ENCODE results near the gene CCL23.
"Not testable (repeated sequence)": the region's sequence is repeated elsewhere in the genome, so short reads cannot be mapped to it uniquely, and the experiment has no call there.

CCL23 gene

GRCh38 chr17:36002631-36003030, 15.1 kb downstream of the CCL23 start:
- DNase-seq, result no peak

DNA sequence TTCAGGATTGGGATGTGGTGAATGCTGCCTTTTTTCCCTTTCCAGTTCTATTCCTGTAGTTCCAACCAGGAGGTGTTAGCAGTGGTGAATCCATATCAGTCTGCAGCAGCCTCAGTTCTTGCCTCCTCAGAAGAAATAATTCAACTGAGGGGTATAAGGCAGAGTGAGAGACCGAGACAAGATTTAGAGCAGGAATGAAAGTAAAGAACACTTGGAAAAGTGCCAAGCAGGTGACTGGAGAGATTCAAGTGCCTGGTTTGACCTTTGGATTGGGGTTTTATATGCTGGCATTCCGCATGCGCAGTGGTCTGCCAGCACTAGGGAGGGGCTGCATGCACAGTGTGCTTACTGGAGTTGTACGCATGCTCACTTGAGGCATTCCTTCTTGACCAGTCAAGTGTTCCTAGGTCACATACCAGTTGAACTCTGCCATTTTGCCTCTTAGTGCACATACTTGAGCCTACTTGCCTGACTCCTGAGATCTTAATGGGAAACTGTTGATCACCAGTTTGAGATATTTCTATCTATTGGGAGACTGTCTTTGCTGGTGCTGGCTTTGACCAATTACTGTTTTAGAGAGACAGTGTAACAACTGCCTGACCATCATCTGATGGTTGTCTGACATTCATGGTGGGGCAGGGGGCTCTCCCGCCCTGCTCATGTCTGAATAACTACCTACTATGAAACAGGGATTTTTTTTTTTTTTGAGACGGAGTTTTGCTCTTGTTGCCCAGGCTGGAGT, 15.7 kb downstream of the CCL23 start:
- DNase-seq, result peak; percentile 3

GRCh38 chr17:36001110-36001771, 16.5 kb downstream of the CCL23 start, which contains the start of gene CCL15:
Gene CCL15, minus strand, starts transcription at chr17:36001553. Its CDS starts 61 bp downstream, at chr17:36001492.
- DNase-seq, result no peak

- DNase-seq, result no peak
Measured at GRCh38 chr17:36000732-36001109, 17.1 kb downstream of the CCL23 start.

DNA sequence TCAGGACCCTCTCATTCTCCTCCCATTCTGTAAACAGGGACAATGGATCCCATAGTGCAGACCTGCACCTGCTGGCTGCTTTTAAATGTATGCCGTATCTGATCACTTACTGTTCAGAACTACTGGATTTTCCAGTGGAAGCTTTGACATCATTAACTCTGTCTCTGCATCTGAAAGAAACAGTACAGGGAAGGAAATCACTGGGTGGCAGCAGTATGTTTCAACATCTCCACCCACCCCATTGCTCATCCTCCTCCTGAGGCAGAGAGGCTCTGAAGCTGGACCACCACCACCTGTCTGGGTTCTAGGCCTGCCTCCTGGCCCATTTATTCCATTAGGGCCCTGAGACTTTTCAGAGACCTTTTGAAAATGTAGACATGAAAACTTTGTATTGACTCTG, 19.0 kb downstream of the CCL23 start:
- no peak for DNase-seq

GRCh38 chr17:35998018-35998545, 19.7 kb downstream of the CCL23 start:
- DNase-seq, result no peak

DNA sequence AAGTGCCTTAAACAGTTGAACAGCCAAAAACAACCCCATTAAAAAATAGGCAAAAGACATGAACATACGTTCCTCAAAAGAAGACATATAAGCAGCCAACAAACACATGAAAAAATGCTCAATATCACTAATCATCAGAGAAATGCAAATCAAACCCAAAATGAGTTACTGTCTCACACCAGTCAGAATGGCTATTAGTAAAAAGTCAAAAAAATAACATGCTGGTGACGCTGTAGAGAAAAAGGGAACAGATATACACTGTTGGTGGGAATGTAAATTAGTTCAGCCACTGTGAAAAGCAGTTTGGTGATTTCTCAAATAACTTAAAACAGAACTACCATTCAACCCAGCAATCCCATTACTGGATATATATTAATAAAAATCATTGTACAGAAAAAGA, 22.4 kb downstream of the CCL23 start:
- DNase-seq, result not testable (repeated sequence)

- DNase-seq, result no peak
Measured at GRCh38 chr17:35991075-35991474, 26.7 kb downstream of the CCL23 start.

GRCh38 chr17:35988164-35988563, 29.6 kb downstream of the CCL23 start:
- no peak for DNase-seq

DNA sequence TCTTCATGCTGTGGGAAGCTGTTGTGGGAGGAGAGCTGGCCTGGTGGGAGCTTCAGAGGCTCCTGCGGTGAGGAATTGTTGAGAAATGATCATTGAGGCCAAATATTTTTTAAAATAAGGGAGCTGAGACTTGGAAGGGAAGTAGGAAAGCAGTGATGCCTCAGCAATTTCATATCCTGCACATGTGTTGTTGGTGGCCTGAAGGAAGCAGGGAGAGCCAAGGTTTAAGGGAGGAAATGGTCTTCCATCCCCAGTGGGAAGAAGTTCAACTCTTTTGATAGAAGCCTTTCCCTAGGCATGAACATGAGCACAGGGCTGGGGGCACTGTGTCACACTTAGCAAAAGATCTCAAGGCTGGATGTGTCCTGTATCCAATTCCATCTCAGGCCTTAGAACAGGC, 31.1 kb downstream of the CCL23 start, which contains the start of gene CCL14:
Gene CCL14, minus strand, starts transcription at position 87 of the 400 bp plus-strand sequence. Its CDS starts 80 bp downstream, at position 7.
- DNase-seq, result no peak

GRCh38 chr17:35984140-35984539, 33.6 kb downstream of the CCL23 start:
- no peak for DNase-seq

- DNase-seq, result no peak
Measured at GRCh38 chr17:35982409-35983191, 35.2 kb downstream of the CCL23 start.

- no peak for DNase-seq
Measured at GRCh38 chr17:35981908-35982330, 35.9 kb downstream of the CCL23 start.

- DNase-seq, result no peak
Measured at GRCh38 chr17:35981246-35981645, 36.5 kb downstream of the CCL23 start, which contains the start of gene CCL16. Gene CCL16, minus strand, starts transcription at chr17:35981497. Its CDS starts 77 bp downstream, at chr17:35981420.

DNA sequence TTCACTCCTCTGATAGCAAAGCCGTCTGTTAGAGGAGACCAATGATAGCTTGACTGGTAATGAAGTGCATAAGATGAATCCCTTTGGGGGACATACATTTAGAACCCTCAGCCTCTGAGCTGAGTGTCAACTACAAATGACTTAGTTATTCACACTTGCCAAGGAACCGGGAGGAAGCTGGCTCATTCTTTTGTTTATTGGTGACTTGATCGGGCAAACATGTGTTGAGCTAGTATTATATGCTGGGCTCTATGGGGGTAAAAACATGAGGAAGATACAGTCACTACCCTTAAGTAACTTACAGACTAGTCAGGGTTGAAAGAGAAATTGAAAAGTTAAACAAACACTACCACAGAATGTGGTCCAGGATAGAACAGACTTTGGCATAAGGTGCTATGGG, 39.4 kb downstream of the CCL23 start:
- no peak for DNase-seq

DNA sequence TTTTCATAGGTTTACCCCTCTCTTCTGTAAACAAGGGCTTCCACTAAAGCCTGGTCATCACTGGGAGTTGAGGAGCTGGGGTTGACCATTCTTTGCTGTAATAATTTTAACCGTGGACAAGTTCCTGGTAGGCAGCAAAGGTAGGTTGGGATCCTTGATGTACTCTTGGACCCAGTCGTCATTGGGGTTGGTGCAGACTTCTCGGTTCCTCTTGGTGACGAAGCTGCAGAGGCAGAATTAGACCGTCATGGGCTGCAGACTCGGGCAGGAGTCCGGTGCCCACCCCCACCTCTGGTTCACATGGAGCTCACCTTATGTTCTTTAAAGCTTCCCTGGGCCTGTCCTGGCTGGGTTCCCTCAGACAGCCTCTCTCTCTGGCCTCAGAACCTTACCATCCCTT, 40.3 kb downstream of the CCL23 start:
- DNase-seq, result no peak

- no peak for DNase-seq
Measured at GRCh38 chr17:35973333-35974260, 44.2 kb downstream of the CCL23 start.

GRCh38 chr17:35972945-35973332, 44.8 kb downstream of the CCL23 start:
- DNase-seq, result no peak

DNA sequence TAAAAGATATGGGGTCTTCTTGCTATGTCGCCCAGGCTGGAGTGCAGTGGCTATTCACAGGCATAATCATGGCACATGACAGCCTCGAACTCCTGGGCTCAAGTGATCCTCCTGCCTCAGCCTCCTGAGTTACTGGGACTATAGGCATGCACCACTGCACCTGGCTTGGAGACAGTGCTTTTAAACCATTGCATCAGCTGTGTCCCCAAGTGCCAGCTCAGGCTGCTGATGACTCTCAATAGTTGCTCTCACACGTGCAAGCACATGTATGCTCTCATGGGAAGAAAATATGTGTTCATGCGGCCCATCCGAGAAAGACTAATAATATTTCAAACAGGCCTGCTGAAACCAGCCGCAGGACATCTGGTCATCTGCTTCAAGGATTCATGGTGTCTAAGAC, 45.2 kb downstream of the CCL23 start:
- no peak for DNase-seq

- no peak for DNase-seq
Measured at GRCh38 chr17:35972066-35972465, 45.7 kb downstream of the CCL23 start.

DNA sequence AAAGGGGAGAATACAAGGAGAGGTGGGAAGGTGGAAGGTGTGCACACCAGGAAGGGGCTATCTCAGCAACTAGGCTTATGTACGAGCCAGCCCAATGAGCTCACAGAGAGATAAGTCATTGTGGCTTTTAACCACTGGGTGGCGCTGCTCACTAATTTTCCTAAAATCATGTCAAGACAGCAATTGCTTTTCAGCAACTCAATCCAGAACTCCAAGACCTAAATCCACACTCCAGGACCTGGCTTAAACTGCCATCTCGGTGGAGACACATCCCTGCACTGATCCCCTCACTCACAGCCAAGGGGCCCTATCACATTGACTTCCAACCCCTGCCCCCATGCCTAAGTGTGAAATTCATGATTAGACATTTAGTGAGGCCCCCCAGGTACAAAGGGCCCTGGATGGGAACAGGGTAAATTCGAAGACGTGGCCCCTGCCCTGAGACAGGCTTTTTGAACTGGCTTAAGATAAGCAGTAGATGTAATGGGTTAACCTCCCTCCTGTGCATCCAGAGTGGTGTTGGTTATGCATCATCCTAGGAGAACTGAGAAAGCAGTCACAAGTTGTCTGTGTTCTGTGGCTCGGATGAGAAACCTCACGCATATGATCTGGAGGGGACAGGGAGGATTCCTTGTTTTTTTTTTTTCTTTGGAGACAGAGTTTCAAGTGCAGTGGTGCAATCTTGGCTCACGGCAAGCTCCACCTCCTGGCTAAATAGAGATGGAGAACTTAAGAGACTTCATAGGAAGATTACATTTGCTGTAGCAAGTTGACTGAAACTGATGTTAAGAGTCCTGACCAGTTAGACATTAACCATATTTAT, 48.0 kb downstream of the CCL23 start:
- DNase-seq, result peak; percentile 65

Data from NCI-H2171 treated with DMSO at 0.1 percent for 48 hours (cell line).